GM12875 (cell line): ENCODE data around the gene SNX24.
"Not testable (repeated sequence)": the region's sequence is repeated elsewhere in the genome, so short reads cannot be mapped to it uniquely, and the experiment has no call there.

Source experiments
- H3K4me3 ChIP-seq: one replicate; pipeline ENCODE4 v1.5.1; 2011; ENCODE audit warnings: low read depth, low read length, control low read depth
- TF ChIP-seq, protein P1 (sequence below): IDR thresholded peaks from 2 replicates; pipeline ENCODE4 v1.5.1; 2011; ENCODE audit warnings: low read depth, mild to moderate bottlenecking, control low read depth, inconsistent platforms, low read length, moderate library complexity, borderline replicate concordance; ENCODE audit not compliant: insufficient read depth

SNX24 gene

DNA sequence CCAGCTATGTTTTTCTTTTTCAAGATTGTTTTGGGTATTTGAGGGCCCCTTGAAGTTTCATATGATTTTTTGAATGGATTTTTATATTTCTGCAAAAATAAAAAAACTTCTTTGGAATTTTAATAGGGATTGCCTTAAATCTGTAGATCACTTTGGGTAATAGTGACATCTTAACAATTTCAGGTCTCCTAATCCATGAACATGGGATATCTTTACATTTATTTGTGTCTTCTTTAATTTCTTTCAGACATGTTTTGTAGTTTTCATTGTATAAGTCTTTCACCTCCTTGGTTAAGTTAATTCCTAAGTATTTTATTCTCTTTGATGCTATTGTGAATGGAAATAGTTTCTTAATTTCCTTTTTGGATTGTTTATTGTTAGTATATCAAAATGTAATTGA is 112.0 kb downstream of the SNX24 start:
- TF ChIP-seq, protein P1, sequence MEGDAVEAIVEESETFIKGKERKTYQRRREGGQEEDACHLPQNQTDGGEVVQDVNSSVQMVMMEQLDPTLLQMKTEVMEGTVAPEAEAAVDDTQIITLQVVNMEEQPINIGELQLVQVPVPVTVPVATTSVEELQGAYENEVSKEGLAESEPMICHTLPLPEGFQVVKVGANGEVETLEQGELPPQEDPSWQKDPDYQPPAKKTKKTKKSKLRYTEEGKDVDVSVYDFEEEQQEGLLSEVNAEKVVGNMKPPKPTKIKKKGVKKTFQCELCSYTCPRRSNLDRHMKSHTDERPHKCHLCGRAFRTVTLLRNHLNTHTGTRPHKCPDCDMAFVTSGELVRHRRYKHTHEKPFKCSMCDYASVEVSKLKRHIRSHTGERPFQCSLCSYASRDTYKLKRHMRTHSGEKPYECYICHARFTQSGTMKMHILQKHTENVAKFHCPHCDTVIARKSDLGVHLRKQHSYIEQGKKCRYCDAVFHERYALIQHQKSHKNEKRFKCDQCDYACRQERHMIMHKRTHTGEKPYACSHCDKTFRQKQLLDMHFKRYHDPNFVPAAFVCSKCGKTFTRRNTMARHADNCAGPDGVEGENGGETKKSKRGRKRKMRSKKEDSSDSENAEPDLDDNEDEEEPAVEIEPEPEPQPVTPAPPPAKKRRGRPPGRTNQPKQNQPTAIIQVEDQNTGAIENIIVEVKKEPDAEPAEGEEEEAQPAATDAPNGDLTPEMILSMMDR, result no peak
- H3K4me3 ChIP-seq, result no peak overlapping the region

DNA sequence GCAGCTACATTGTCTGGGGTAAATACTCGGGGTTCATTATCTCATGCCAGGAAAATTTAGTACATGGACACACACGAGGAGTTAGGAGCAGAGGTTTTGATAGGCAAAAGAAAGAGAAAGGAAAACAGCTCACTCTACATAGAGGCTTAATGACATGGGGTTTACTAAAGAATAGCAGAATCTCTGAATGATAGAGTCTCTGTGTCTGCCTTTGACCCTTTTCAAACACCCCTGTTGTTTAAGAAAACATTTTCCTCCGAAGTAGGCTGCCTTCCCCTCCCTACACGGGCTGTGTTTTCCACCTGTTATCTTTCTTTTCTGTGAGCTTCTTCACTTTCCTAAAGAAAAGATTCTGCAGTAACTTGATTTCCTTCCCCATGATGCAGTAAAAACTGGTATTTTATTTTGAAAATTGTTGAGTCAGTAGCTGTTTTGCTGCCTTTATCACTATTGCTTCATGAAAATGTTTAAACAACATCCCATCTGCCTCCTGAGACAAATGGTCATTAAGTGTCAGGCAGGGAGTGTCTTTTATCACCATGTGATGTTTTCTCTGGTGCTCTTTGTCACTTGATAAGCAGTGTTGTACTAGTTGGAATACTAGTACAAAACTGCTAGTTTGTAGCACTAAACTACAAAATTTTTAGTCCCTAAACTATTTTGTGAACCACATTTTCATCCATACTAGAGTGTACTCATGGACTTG is 114.5 kb downstream of the SNX24 start:
- TF ChIP-seq, protein P1, result no peak
- H3K4me3 ChIP-seq, result no peak overlapping the region

DNA sequence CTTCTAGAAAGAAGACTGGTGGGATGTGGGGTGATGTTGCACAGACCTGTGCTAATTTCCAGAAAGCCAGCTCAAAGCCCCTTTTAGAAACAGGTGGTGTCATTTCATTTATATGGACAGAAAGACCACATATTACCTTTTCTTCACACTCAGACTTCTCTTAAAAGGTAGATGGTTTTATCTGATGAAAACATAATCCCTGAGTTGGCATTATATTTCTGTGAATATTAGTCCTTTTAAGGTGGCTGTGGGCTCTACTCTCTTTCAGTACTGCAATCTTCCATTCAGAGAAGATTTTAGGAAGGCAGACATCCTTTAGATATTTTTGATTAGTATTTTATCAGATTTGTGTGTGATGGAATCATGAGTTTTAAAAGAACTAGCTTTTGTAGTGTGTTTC is 117.9 kb downstream of the SNX24 start:
- TF ChIP-seq, protein P1, result no peak
- H3K4me3 ChIP-seq, result no peak overlapping the region

DNA sequence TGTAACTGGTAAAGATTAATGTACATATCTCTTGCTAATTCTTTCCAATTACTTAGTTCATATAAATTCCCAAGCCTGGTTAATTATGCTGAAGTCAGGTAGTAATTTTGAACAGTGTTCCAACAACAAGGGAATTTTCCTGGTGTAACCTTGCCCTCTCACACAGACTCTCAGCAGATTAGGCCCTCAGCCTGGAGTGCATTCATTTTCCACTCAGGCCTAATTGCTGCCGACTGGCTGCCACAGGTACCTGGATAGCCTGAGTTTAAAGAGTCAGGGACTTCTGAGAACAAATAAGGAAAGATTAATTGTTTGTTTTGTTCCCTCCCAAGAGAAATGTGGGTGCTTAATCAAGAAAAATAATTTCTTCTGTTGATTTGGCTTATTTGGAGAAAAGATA is 119.7 kb downstream of the SNX24 start:
- TF ChIP-seq, protein P1, result no peak

DNA sequence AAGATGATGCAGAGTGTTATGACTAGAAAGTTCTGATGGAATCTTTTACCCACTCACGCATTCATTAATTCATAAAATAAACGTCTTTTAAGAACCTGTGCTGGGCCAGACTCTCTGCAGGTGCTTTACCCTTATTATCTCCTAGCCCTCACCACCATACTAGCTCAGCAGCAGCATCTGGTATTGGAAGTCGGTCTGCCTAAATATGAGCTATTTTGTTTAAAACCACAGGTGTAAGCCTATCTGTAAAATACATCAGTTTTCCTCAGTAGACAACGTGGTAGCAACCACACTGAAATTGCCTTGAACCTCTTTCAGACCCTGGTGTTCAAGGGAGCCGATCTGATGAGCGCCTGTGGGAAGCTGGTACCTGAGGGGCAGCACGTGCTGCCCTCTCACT is 121.7 kb downstream of the SNX24 start:
- no peak overlapping the region for H3K4me3 ChIP-seq
- TF ChIP-seq, protein P1, result no peak

More for the DNA sequence above, 119.7 kb downstream of the SNX24 start:
- H3K4me3 ChIP-seq, result no peak overlapping the region

DNA sequence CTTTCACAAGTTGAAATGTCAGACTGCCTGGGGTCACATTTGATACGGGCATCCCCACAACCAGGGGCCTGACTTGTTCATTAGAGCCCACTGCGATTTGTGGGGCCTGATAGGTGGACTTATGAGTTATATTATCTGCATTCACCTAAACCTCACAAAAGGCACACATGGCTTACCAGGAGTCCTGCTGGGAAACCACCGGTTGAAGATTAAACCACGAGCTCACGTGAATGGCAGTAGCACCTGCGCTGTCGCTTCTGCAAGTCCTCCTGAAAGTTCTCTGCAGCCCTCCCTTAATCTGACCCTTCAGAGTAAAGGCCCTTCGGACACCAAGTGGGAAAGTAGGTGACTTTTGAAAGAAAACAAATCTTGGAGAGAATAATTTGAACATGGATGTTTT is 122.2 kb downstream of the SNX24 start:
- TF ChIP-seq, protein P1, result no peak
- H3K4me3 ChIP-seq, result no peak overlapping the region

DNA sequence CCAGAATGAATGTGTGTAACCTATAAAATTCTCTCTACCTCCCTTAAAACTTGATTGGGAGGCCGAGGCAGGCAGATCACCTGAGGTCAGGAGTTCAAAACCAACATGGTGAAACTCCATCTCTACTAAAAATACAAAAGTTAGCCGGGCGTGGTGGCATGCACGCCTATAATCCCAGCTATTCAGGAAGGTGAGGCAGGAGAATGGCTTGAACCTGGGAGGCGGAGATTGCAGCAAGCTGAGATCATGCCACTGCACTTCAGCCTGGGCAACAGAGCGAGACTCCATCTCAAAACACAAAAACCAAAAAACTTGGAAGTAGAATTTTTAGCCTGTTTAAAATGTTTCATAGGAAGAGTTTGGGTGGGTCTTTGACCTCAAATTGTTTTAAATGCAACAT is 122.6 kb downstream of the SNX24 start:
- not testable (repeated sequence) for H3K4me3 ChIP-seq

DNA sequence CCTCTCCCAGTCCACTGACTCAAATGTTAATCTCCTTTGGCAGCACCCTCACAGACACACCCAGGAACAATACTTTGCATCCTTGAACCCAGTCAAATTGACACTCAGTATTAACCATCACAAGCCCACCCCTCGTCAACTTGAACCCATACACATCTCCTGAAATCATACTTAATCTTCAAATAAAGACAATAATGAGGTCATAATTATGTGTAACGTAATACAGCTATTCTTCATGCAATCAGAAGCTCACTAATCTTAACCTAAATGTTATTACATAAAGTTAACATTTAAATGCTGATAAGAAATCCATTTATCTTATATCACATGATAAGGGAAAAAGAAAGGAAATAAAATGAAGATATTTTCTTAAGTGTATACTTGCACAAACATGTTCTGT is 125.9 kb downstream of the SNX24 start:
- H3K4me3 ChIP-seq, result no peak overlapping the region
- TF ChIP-seq, protein P1, result no peak
